Measurements from ENCODE around the gene EAF1. TPM values are rescaled to one million over a fixed set of nuclear protein-coding genes. Genes with fewer than 3 reads are reported as not detected.
"Not testable (repeated sequence)": the region's sequence is repeated elsewhere in the genome, so short reads cannot be mapped to it uniquely, and the experiment has no call there.

EAF1 gene
- total RNA-seq, 1 donor from 2014 or later, result 13.4 TPM

DNA sequence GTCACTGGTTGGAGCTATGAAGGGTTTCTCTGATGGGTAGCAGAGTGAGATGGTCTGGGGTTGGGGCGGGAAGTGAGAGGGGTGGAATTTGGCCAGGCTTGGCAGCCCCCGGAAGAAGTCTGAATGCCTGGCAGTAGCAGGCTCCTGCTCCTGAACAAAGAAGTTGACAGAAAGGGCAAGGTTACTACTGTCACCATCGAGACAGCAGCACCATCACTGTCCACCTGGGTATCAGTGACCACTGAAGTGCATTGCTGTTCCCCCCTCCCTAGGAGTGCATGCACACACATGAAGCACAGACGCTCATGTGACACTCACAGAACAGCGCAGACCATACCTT lies 51.2 kb downstream of the EAF1 start:
- no peak for DNase-seq (ENCODE audit: low read depth in 2 of 2)

DNA sequence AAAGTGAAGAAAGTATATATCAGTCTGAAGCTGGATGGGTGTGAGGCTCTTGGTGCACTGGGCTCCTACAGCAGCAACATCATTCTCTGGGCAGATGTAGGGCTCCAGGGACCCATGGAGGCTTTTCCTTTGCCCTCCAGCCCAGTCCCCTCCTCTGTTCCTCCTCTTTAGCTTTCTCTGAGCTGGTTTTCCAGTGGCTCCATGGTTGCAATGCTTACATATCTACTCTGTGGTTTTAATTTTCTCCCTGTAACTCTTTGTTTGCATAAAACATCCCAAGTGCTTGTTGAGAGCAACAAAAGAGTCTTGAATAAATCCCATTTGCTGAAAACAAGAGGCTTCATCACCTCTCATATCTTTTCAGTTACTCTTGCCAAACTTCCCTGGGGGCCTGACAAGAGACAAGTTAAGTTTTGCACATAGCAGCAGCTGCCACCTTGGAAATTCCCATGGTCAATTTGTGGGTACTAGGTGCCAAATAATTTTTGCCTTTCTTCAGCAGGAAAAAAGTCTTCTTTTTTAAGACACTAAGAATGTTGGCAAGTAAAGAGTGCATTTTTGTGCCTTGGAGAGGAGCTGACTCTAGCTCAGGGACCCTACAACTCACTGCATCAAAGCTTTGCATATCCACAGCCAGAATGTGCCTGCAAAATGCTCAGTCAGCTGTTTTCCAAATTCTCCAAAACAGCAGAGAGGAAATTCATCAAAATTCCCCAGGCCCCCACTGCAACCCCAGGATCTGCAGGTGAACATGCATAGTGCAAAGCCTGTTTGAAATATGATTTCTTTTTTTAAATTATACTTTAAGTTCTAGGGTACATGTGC lies 52.2 kb downstream of the EAF1 start:
- DNase-seq (ENCODE audit: low read depth in 2 of 2), result no peak

DNA sequence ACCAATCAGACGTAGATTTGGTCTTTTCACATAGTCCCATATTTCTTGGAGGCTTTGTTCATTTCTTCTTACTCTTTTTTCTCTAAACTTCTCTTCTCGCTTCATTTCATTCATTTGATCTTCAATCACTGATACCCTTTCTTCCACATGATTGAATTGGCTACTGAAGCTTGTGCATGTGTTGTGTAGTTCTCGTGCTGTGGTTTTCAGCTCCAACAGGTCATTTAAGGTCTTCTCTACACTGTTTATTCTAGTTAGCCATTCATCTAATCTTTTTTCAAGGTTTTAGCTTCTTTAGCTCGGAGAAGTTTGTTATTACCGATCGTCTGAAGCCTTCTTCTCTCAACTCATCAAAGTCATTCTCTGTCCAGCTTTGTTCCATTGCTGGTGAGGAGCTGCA lies 57.2 kb downstream of the EAF1 start:
- DNase-seq (ENCODE audit: low read depth in 2 of 2), result not testable (repeated sequence)

DNA sequence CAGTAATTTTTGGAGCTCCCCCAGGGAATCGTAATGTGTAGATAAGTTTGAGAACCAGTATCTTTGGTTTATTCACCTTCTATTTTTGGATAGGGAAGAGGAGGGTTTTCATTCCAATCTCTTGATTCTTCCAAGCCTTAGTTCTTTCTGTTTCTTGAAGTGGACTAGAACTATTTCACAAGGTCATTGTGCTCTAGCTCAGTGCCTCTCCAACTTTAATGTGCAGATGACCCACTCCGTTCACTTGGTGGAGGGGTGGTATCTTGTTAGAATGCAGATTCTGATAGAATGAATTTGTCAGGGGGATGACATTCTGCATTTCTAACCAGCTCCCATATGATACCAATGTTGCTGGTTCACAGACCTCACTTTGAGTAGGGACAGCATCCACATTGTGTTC lies 58.6 kb downstream of the EAF1 start:
- no peak for DNase-seq (ENCODE audit: low read depth in 2 of 2)

DNA sequence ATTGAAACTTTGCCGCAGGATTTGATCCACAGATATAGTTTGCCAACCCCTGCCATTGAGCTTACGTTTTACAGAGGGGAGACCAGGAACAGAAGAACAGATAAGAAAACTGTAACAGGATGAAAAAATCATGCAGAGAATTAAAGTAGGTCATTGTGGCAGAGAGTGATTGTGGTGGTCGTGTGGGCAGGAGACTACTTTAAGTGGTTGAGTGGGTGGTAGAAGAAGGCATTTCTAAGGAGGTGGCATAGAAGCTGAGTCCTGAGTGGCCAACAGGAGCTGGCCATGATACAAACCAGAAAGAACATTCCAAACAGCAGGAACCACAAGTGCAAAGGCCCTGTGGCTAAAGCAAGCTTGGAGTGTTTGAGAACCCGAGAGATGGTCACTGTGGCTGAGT lies 59.6 kb downstream of the EAF1 start:
- DNase-seq (ENCODE audit: low read depth in 2 of 2), result no peak

DNA sequence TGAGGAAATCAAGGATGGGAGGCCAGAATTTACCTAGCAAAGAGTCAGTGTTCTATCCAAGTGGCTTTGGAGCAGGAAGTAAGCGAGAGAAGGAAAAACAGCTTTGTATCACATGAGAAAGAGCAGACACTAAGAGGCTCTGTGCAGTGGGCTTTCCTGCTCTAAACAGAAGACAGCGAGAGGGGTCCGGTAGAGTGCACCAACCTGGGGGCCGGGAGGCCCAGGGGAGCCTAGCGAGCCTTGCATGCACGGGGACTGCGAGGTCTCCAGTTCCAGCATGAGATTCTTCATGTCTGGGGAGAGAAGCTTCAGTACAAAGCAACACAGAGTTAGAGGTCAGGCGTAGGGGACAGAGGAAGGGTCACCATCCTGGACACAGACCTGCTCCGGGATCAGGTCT lies 60.6 kb downstream of the EAF1 start:
- no peak for DNase-seq (ENCODE audit: low read depth in 2 of 2)

DNA sequence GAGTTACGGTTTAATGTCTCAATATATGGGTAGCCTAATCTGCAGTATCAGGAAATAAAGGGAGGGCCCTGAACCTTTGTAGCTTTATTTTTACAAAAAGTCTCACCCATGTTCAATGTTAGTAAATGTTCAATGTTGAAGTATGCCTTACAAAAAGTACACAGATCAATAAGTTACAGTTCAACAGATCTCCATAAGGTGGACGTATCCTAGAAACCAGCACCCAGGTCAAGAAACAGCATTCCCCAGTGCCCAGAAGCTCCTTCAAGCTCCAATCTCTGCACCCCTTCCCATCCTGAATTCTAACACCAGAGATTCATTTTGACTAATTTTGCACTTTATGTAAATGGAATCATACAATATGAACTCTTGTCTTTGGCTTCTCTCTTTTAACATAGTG lies 62.8 kb downstream of the EAF1 start:
- DNase-seq (ENCODE audit: low read depth in 2 of 2), result no peak

DNA sequence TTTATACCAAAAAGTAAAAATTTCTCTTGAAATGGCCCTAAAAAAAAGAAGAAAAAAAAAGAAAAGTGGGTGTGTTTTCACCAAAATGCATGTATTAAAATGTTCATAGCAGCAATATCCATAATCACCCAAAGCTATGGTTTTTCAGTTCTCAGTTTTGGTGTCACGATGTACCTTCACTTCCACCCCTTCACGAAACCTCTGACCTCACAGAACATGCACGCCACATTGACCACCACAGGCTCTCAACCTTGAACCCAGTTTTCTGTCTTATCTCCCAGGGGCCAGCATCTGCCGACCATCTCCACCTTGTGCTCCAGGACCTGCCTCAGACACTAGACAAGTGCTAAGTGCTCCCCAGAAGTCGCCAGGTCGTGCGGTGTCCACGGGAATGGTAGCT lies 63.7 kb downstream of the EAF1 start:
- no peak for DNase-seq (ENCODE audit: low read depth in 2 of 2)

Other genes with a start within 250 kb of the EAF1 start
- gene CAPN7, start 221.4 kb upstream of the EAF1 start, total RNA-seq, result 21.1 and 32.2 TPM in 2 replicates
- 53.1 and 56.3 TPM in 2 replicates for gene SH3BP5, start 95.0 kb upstream of the EAF1 start, total RNA-seq
- 21.6 and 22.2 TPM in 2 replicates for gene METTL6, start 54 bp upstream of the EAF1 start, total RNA-seq
- 0.39 and 1.9 TPM in 2 replicates for gene COLQ, start 94.1 kb downstream of the EAF1 start, total RNA-seq
- 27.8 and 33.4 TPM in 2 replicates for gene HACL1, start 174.0 kb downstream of the EAF1 start, total RNA-seq
- 32.6 and 43.6 TPM in 2 replicates for gene BTD, start 174.1 kb downstream of the EAF1 start, total RNA-seq

All from dermis microvascular lymphatic vessel endothelial cell (primary cell).